Left ventricle myocardium inferior (tissue), 1 donor: ENCODE measurements around the gene FNBP1L. TPM values are rescaled to one million over a fixed set of nuclear protein-coding genes. Genes with fewer than 3 reads are reported as not detected.

Experiments used
- DNase-seq: peaks from one replicate; pipeline ENCODE4 v3.0.0-alpha.2; 2020
- H3K27ac ChIP-seq: fragments of 200-600 bp; replicated peaks from 2 replicates; pipeline ENCODE4 v1.8.0; 2021
- H3K27me3 ChIP-seq: fragments of 200-600 bp; 2 replicates; pipeline ENCODE4 v1.8.0; 2021; ENCODE audit warnings: low read depth
- H3K36me3 ChIP-seq: fragments of 200-600 bp; 2 replicates; pipeline ENCODE4 v1.8.0; 2021
- H3K4me1 ChIP-seq: fragments of 200-600 bp; 2 replicates; pipeline ENCODE4 v1.8.0; 2021
- H3K4me3 ChIP-seq: fragments of 200-600 bp; 2 replicates; pipeline ENCODE4 v1.8.0; 2021; ENCODE audit warnings: mild to moderate bottlenecking, moderate library complexity
- H3K9me3 ChIP-seq: fragments of 200-600 bp; replicated peaks from 2 replicates; pipeline ENCODE4 v1.8.0; 2021
- CTCF ChIP-seq: fragments of 200-600 bp; IDR thresholded peaks from 2 replicates; pipeline ENCODE4 v1.8.0; 2021; ENCODE audit warnings: antibody characterized with exemption, mild to moderate bottlenecking, borderline replicate concordance
- intact Hi-C: fragments of 100-400 bp; cut with micrococcal nuclease; formaldehyde crosslinking; loops from one replicate; pipeline ENCODE4 v1.11.0; 2022
- long read RNA-seq: library from polyadenylated mRNA; unstranded; transcript quantifications from one replicate; pipeline ENCODE4 v2.0.0, GENCODE V29; 2021
- total RNA-seq: library from RNA; stranded (reverse); fragmentation: NEBNext Ultra II Directional; extraction: Animal tissue kit (Norgen Biotek cat#: 25700); gene quantifications from one replicate; pipeline ENCODE4 v1.2.1, GENCODE V29; 2021
- donor health status: DM: no; HTN: yes; CAD: no; lungs with severe emphysema.

The FNBP1L gene
- 28.0 TPM for total RNA-seq
- long read RNA-seq, transcript FNBP1L-203 (15 exons, 3,889 nt): major isoform, 52 of 58 reads
- long read RNA-seq, partial matches to known transcripts: 0 of 58 reads
- long read RNA-seq, other reads (novel, unspliced or antisense): 6 of 58 reads

DNA sequence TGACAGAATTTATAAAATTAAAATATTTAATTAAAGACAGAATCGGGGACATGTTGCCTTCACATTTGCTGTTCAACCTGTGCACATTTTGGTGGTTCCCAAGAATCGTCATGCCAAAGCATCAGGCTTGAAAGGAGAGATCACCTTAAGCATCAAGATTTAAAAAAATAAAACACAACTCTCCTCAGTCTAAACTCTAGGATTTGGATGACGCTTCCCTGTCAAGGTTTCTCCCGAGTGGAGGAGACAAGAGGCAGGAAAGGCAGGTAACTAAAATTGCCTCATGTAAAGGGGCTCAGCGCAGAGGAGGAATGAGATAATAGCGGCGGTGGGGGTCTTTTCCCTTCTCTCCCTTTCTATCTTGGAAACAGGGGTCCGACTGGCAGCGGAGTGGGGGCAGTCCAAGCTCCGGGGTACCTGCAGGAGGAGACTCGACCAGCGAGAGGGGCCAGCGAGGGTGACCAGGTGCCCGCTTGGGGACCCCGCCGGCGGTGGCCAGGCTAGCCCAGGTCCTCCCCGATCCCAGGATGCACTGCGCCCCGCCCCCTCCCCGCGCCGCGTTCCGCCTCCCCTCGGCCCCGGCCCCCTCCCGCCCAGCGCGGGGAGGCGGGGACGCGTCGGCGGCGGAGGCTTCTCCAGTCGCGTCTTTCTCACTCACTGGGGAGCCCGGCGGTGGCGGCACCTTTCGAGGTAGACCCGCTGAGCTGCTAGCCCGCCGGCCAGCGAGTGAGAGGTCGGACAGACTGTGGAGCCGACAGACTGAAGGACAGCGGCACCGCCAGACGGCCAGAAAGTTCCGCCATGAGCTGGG lies at the start of gene FNBP1L:
FNBP1L (plus strand) TSS at position 638 of the 811 bp plus-strand sequence; CDS start at position 802, 164 bp downstream.
- TF ChIP-seq CTCF: no peak
- H3K36me3 ChIP-seq: no peaks in the 10 kb centered on the region
- peak within 1 kb of the TSS; percentile 88 for H3K4me3 ChIP-seq
- no peaks in the 10 kb centered on the region for H3K27me3 ChIP-seq
- DNase-seq: peak; percentile 84
- peaks cover 37% of the 10 kb centered on the region for H3K4me1 ChIP-seq
- intact Hi-C loops: loop anchor here (10.0 kb wide), 1 partner anchor 107 kb away; no protein-coding TSS in a partner anchor
- H3K9me3 ChIP-seq: no peaks in the 10 kb centered on the region
- H3K27ac ChIP-seq: peak within 1 kb of the TSS; percentile 89

DNA sequence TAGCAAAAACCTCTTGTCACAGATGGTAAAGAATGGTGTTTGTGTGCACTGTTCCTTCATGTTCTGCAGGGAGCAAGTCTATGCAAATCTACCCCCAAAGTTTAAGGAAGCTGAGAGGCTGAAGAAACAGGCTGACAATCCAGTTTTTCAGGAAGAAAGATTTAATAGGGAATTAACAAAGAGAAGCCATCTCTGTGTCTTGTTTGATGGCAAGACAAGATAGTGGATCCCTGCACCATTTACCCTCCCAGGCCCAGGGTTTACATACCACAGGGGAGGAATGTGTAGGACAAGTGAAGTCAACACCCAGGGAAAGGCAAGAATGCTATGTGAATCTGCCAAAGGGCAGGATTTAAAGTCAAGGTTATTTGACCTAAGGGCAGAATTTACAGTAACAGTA lies 48.1 kb upstream of the FNBP1L start:
- Histone ChIP-seq H3K4me3 (no peak overlapping the region), H3K4me1 (no peaks in the 10 kb centered on the region), H3K27me3 (no peaks in the 10 kb centered on the region), H3K9me3 (no peaks in the 10 kb centered on the region), H3K36me3 (no peaks in the 10 kb centered on the region), H3K27ac (no peak overlapping the region)
- intact Hi-C loops: no loop called here
- no peak for DNase-seq
- TF ChIP-seq CTCF: no peak

GRCh38 chr1:93408203-93408602 lies 39.7 kb upstream of the FNBP1L start:
- intact Hi-C loops: no loop called here
- TF ChIP-seq CTCF: no peak
- Histone ChIP-seq H3K4me3 (no peak overlapping the region), H3K27me3 (no peaks in the 10 kb centered on the region), H3K9me3 (peaks cover 13% of the 10 kb centered on the region), H3K4me1 (no peaks in the 10 kb centered on the region), H3K36me3 (no peaks in the 10 kb centered on the region), H3K27ac (no peak overlapping the region)
- DNase-seq: no peak

DNA sequence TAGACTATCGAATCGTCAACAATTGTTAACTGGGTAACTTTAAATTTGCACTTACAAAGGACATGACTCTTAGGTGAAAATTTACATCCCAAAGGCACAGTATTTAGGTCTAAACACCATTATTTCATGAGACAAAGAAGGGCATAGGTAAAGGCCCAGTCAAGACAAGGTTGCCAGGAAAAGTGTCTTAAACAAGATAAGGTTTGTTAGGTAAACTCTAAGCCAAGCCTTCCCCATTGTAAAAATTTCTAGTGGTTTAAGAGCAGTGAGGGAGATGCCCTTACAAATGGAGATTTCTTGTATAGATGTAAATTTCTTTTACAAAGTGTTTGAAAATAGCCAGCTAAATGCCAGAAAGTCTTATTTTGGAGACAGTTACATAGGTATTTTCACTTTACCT lies 36.9 kb upstream of the FNBP1L start:
- Histone ChIP-seq H3K4me1 (peaks cover 4% of the 10 kb centered on the region), H3K9me3 (peaks cover 13% of the 10 kb centered on the region), H3K36me3 (no peaks in the 10 kb centered on the region), H3K4me3 (no peak overlapping the region), H3K27me3 (no peaks in the 10 kb centered on the region), H3K27ac (no peak overlapping the region)
- no peak for DNase-seq
- intact Hi-C loops: no loop called here
- no peak for TF ChIP-seq CTCF

DNA sequence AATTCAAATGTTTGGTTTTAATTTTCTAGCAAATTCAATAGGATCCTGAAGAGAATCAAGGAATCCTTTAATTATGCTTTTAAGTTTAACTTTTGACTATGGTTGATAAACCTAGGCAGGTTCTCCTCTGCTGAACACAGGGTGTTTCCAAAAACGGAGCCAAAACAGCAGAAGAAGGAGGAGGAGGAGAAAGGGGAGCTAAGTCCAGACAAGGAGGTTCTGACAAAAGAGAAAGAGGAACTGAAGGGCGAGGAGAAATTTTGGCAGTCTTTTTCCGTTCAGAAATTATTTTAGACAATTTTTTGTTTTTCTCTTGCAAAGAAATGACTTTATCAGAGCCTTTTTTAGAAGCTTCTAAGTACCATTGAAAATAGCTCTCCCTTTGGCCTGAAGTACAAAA lies 33.2 kb upstream of the FNBP1L start:
- no peaks in the 10 kb centered on the region for H3K9me3 ChIP-seq
- H3K4me1 ChIP-seq: peaks cover 4% of the 10 kb centered on the region
- no peak for DNase-seq
- no peaks in the 10 kb centered on the region for H3K27me3 ChIP-seq
- no peak for TF ChIP-seq CTCF
- no peaks in the 10 kb centered on the region for H3K36me3 ChIP-seq
- intact Hi-C loops: no loop called here
- H3K4me3 ChIP-seq: peak overlapping the region; percentile 33
- peak overlapping the region; percentile 59 for H3K27ac ChIP-seq
